ENCODE measurements around the gene TBC1D9.

The TBC1D9 gene

DNA sequence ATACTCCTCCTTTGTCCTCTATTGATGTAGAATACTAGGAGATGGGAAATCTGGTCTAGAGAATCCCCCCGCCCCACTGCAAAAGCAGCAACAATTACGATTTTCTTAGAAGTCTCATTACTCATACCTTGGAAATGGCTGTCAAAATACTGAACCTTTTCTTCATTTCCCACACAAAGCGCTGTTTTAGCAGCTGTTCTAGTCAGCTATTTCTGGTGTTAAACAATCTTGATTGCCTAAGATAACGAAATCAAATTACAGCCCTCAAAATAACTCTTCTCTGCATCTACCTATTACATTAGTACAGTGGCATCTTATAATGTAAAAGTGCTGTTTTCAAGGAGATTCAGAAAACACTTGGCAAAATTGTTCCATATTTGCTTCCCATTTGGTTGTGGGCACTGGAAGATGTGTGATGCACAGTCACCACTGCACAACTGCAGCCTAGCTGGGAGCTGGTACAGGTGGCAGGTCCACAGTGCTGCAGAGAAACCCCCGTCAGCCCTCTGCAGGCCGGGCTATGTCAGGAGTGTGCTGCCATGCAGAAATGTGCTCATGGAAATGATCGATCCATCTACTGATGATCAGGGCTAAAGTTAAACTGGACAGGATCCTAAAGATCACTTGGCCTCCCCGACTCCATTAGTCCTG is 50.4 kb downstream of the TBC1D9 start:
- Histone ChIP-seq H3K9me3 (no peaks in the 10 kb centered on the region; the same call in 1 of the 2 replicates), H3K4me1 (no peaks in the 10 kb centered on the region; the same call in 1 of the 2 replicates), H3K4me3 (no peak overlapping the region), H3K27me3 (ENCODE audit: low read depth) (no peaks in the 10 kb centered on the region), H3K36me3 (replicated peaks) (peaks cover 6% of the 10 kb centered on the region)
- DNase-seq (ENCODE audit: low spot score in 2 of 2), result no peak
- in situ Hi-C loops (cut with MboI; ENCODE audit: low sequenced_read_pairs), result no loop called here

DNA sequence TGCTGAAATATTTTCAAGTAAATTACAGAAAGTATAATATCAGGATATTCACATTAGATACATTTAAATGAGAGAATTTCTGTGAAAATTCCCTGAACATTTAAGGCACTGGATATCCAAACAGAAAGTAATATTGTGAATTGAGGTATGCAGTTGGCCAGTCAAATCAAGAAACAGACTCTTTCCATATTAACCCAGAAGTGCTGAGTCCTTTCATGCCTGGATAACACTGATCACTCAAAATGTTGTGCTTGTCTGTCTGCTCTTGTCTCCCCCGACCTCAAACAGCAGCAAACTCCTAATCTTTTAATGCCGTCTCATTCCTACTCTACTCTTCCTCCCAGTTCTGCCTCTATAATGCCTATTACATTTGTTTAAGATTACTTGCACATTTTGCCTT is 51.2 kb downstream of the TBC1D9 start:
- Histone ChIP-seq H3K36me3 (replicated peaks) (peaks cover 7% of the 10 kb centered on the region), H3K4me1 (no peaks in the 10 kb centered on the region; the same call in 1 of the 2 replicates), H3K9me3 (no peaks in the 10 kb centered on the region; the same call in 1 of the 2 replicates), H3K27me3 (ENCODE audit: low read depth) (no peaks in the 10 kb centered on the region), H3K4me3 (no peak overlapping the region)
- DNase-seq (ENCODE audit: low spot score in 2 of 2), result no peak
- in situ Hi-C loops (cut with MboI; ENCODE audit: low sequenced_read_pairs), result no loop called here

DNA sequence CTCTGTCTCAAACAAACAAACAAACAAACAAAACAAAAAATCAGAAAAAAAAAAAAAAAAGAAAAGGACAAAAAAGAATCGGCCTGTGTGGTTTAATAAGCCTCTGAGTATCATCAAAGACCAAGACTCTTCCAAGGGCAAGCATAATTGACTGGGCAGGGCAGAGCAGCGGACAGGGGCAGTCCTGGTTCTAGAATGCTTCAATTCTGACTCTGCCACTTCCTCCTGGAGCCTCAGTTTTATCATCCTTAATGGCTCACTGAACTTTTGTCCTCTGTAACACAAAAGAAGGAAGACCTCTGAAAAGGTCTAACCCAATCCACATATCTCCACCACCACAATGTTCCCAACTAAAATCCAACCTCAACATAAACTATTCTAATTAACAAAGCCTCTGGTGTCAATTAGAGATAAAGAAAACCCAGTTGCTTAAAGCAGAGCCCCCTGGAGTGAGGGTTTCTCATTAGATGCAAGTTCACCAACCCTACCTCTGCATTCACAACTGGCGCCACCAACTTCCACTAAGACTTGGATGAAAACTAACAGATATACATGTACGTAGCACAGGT is 51.7 kb downstream of the TBC1D9 start:
- Histone ChIP-seq H3K36me3 (replicated peaks) (peaks cover 7% of the 10 kb centered on the region), H3K4me1 (no peaks in the 10 kb centered on the region; the same call in 1 of the 2 replicates), H3K9me3 (no peaks in the 10 kb centered on the region; the same call in 1 of the 2 replicates), H3K27me3 (ENCODE audit: low read depth) (no peaks in the 10 kb centered on the region), H3K4me3 (no peak overlapping the region)
- no peak for DNase-seq (ENCODE audit: low spot score in 2 of 2)
- in situ Hi-C loops (cut with MboI; ENCODE audit: low sequenced_read_pairs), result no loop called here

DNA sequence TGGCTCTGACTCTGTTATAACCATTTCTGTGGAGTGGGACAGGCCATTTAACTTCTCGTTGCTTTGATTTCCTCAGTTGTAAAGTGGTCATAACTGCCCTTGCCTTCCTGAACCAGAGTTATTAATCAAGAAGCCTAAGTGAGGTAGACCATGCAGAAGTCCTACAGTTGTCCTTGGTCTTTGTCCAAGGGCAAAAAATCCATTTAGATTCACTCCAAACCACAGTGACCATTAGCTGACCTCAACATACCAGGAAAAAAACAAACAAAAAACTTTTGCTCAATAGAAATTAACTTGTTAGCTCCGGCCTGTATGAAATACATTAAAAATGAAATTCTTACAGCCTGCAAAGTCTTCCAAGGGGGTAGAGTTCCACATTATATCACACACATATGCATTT is 52.7 kb downstream of the TBC1D9 start:
- in situ Hi-C loops (cut with MboI; ENCODE audit: low sequenced_read_pairs), result no loop called here
- DNase-seq (ENCODE audit: low spot score in 2 of 2), result no peak
- Histone ChIP-seq H3K27me3 (ENCODE audit: low read depth) (no peaks in the 10 kb centered on the region), H3K4me3 (no peak overlapping the region), H3K36me3 (replicated peaks) (peaks cover 7% of the 10 kb centered on the region), H3K9me3 (no peaks in the 10 kb centered on the region), H3K4me1 (peaks cover 5% of the 10 kb centered on the region)

DNA sequence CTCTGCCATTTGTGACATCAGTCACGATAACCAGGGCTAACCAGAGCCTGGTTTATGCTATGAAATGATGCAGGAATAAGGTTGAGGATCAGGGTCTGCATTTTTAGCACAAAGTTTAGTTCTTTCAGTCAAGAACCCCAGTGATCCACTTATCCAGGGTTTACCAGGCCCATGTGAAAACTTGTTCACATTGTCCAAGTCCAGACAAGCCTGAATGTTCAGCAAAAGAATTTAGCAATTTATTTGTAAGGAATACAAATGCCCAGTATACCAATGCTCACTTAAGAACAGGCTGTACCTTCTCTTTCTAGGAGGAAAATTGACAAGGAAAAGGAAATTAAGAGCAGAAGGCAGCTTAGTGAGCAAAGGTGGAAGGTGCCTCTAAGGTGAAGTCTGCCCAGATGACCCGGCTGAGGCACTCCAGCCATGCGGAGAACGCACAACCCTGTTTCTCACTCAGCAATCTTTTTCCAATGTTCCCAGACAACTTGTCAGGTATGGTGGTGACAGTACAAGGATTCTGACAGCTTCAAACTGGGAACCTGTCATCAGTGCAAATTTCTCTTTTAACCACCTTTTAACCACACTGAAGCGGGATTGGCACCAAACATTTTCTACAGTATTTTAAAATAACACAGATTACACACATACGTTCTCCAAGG is 54.0 kb downstream of the TBC1D9 start:
- Histone ChIP-seq H3K4me1 (peaks cover 9% of the 10 kb centered on the region), H3K9me3 (no peaks in the 10 kb centered on the region), H3K36me3 (replicated peaks) (peaks cover 7% of the 10 kb centered on the region), H3K27me3 (ENCODE audit: low read depth) (no peaks in the 10 kb centered on the region), H3K4me3 (no peak overlapping the region)
- DNase-seq (ENCODE audit: low spot score in 2 of 2), result no peak
- in situ Hi-C loops (cut with MboI; ENCODE audit: low sequenced_read_pairs), result no loop called here

DNA sequence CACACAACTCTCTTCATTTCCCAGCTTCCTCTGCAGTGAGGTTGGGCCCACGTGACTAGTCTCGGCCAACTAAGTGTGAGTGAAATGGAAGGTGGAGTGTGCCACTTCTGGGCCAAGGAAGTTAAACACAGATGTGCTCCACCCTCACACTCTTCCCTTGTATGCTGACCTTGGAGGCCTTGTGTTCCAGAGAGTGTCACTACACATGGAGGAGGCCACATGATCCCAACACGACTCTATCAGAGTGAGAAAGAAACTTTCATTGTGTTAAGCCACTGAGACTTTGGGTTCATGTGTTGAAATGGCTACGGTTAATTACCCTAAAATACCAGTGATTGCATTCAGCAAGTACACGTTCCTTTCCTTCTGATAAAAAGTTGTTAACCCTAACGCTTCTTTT is 55.1 kb downstream of the TBC1D9 start:
- no peak for DNase-seq (ENCODE audit: low spot score in 2 of 2)
- Histone ChIP-seq H3K4me3 (no peak overlapping the region), H3K27me3 (ENCODE audit: low read depth) (no peaks in the 10 kb centered on the region), H3K36me3 (replicated peaks) (peaks cover 7% of the 10 kb centered on the region), H3K9me3 (no peaks in the 10 kb centered on the region), H3K4me1 (peaks cover 9% of the 10 kb centered on the region)
- in situ Hi-C loops (cut with MboI; ENCODE audit: low sequenced_read_pairs), result no loop called here

DNA sequence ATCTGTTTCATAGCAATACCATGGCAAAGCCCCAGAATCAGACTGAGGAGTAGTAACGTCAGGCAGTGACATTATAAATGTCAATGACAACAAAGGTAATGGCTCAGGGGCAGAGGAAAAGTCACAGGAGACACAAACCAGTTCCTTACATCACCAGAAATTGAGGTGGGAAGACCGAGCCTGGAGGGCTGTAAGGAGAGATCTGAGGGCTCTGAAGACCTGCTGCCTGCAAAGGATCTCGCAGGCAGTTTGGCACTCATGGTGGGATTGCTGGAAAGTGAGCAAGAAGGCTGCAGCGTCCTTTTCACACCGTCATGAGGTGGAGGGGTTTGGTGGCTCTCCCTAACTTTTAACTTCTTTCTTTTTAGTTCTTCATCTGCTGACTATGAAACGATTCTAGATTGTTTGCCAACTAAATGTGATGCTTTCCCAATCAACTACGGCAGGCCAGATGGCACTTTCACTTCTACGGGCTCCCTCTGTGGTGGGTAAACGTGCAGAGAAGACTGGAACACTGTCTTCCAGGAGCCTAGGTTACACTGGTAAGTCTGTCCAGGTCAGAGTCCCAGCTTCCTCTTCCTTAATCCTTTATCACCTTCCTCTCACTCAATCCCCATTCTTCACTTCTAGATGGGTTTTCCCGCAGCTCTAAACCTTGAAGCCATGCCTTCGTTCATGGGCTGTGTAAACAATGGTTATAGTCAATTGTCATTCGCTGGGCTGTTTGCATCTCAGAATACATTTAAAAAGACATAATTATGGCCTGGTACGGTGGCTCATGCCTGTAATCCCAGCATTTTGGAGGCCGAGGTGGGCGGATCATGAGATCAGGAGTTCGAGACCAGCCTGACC is 58.2 kb downstream of the TBC1D9 start:
- H3K4me1 ChIP-seq, result peaks cover 9% of the 10 kb centered on the region
- DNase-seq (ENCODE audit: low spot score in 2 of 2), result peak; percentile 61 to 81
- H3K27me3 ChIP-seq (ENCODE audit: low read depth), result no peaks in the 10 kb centered on the region
- H3K9me3 ChIP-seq, result no peaks in the 10 kb centered on the region
- no peak overlapping the region for H3K4me3 ChIP-seq
- in situ Hi-C loops (cut with MboI; ENCODE audit: low sequenced_read_pairs), result no loop called here
- peaks cover 7% of the 10 kb centered on the region for H3K36me3 ChIP-seq (replicated peaks)

DNA sequence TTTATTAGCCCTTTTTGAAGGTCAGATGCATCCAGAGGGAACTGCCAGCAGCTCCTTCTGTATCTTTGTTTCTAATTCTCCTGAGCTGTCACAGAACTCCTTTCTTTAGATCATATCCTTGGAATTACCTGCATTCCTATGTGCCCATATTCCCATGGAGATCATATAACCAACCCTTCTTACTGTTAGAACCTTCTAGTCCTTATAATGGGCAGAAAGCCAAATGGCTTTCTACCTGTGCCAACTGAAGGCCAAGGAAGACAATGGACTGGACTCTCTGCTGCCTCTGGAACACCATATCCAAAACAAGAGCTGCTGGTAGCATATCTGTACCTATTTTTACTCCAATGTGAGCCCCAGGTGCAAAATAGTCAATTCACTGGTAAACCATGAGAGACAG is 60.7 kb downstream of the TBC1D9 start:
- no peak for DNase-seq (ENCODE audit: low spot score in 2 of 2)
- Histone ChIP-seq H3K4me3 (no peak overlapping the region), H3K36me3 (replicated peaks) (no peaks in the 10 kb centered on the region; the same call in 1 of the 2 replicates), H3K4me1 (peaks cover 28% of the 10 kb centered on the region), H3K27me3 (ENCODE audit: low read depth) (no peaks in the 10 kb centered on the region), H3K9me3 (no peaks in the 10 kb centered on the region)
- in situ Hi-C loops (cut with MboI; ENCODE audit: low sequenced_read_pairs), result no loop called here

DNA sequence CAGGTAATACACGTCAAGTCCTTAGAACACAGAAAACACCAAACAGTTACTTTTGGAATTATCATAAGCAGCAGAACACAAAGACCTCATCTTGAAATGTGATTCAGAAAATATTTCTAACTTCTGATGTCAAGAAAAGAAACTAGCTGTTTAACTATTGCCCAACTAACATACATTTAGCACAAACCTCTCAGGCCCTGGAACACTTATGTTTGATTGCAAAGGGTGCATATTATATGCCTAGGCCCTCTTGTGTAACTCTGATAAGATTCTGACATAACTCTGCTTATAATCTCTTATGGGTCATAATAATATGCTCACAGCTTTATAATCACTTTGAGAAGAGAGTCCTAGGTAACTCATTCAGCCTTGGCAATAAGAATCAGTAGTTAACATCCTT is 62.6 kb downstream of the TBC1D9 start:
- in situ Hi-C loops (cut with MboI; ENCODE audit: low sequenced_read_pairs), result no loop called here
- no peak for DNase-seq (ENCODE audit: low spot score in 2 of 2)
- no peak overlapping the region for H3K4me3 ChIP-seq
- H3K4me1 ChIP-seq, result peaks cover 39% of the 10 kb centered on the region
- H3K27me3 ChIP-seq (ENCODE audit: low read depth), result no peaks in the 10 kb centered on the region
- H3K36me3 ChIP-seq (replicated peaks), result no peaks in the 10 kb centered on the region; the same call in 1 of the 2 replicates
- no peaks in the 10 kb centered on the region for H3K9me3 ChIP-seq

DNA sequence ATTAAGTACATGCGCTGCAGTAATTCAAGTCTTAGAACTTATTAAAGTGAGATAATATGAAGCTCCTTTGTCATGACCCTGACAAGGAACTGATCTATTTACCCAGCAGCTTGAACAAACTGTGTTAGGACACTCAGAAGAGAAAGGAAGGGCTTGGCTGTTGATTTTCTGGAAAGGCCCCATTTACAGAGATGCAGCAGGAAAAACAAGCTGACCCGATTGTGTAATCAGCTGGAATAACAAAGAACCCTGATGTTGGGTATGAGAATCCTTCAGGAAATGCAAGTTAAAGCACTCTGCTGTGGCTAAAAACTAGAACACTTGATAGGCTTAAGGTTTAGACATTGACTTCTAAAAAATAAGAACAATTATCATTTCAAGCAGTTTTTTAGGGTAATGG is 64.8 kb downstream of the TBC1D9 start:
- peaks cover 2% of the 10 kb centered on the region; the same call in 1 of the 2 replicates for H3K36me3 ChIP-seq (replicated peaks)
- no peaks in the 10 kb centered on the region for H3K27me3 ChIP-seq (ENCODE audit: low read depth)
- H3K9me3 ChIP-seq, result no peaks in the 10 kb centered on the region
- peak in 1 of 2 experiments; percentile 24 for DNase-seq (ENCODE audit: low spot score in 2 of 2)
- H3K4me3 ChIP-seq, result no peak overlapping the region
- H3K4me1 ChIP-seq, result peaks cover 40% of the 10 kb centered on the region
- in situ Hi-C loops (cut with MboI; ENCODE audit: low sequenced_read_pairs), result no loop called here

DNA sequence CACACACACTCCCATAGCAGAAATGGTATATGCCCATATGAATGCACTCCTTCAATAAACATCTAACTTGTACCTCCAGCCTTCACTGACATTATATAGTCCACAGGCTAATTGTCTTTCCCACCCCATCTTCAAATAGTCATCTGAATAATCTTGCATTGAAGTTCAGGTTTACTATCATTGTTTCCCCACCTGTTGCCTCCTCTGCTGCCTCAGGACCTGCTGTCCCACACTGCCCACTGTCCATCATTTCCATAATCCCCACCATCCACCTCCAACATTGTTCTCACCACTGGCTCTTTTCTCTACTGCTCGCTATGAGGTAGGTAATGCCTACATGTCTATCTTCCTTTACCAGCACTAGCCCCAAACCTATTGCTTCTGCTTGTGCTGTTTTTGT is 66.1 kb downstream of the TBC1D9 start:
- in situ Hi-C loops (cut with MboI; ENCODE audit: low sequenced_read_pairs), result no loop called here
- H3K27me3 ChIP-seq (ENCODE audit: low read depth), result no peaks in the 10 kb centered on the region

DNA sequence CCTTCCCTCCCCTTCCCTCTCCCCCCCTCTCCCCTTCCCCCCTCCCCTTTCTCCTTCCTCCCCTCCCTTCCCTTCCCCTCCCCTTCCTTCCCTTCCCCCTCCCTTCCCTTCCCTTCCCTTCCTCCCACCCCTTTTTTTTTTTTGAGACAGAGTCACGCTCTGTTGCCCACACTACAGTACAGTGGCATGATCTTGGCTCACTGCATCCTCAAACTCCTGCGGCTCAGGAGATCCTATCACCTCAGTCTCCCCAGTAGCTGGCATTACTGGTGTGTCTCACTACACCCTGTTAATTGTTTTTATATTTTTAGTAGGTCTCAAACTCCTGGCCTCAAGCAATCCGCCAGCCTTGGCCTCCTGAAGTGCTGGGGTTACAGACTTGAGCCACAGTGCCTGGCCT is 66.6 kb downstream of the TBC1D9 start:
- Histone ChIP-seq H3K4me3 (no peak overlapping the region), H3K36me3 (replicated peaks) (peaks cover 7% of the 10 kb centered on the region; the same call in 1 of the 2 replicates), H3K9me3 (no peaks in the 10 kb centered on the region), H3K27me3 (ENCODE audit: low read depth) (no peaks in the 10 kb centered on the region), H3K4me1 (peaks cover 48% of the 10 kb centered on the region)
- DNase-seq (ENCODE audit: low spot score in 2 of 2), result no peak
- in situ Hi-C loops (cut with MboI; ENCODE audit: low sequenced_read_pairs), result no loop called here

More for the DNA sequence above, 66.1 kb downstream of the TBC1D9 start:
- Histone ChIP-seq H3K9me3 (no peaks in the 10 kb centered on the region), H3K4me3 (no peak overlapping the region), H3K36me3 (replicated peaks) (peaks cover 7% of the 10 kb centered on the region; the same call in 1 of the 2 replicates), H3K4me1 (peaks cover 44% of the 10 kb centered on the region)
- DNase-seq (ENCODE audit: low spot score in 2 of 2), result no peak

DNA sequence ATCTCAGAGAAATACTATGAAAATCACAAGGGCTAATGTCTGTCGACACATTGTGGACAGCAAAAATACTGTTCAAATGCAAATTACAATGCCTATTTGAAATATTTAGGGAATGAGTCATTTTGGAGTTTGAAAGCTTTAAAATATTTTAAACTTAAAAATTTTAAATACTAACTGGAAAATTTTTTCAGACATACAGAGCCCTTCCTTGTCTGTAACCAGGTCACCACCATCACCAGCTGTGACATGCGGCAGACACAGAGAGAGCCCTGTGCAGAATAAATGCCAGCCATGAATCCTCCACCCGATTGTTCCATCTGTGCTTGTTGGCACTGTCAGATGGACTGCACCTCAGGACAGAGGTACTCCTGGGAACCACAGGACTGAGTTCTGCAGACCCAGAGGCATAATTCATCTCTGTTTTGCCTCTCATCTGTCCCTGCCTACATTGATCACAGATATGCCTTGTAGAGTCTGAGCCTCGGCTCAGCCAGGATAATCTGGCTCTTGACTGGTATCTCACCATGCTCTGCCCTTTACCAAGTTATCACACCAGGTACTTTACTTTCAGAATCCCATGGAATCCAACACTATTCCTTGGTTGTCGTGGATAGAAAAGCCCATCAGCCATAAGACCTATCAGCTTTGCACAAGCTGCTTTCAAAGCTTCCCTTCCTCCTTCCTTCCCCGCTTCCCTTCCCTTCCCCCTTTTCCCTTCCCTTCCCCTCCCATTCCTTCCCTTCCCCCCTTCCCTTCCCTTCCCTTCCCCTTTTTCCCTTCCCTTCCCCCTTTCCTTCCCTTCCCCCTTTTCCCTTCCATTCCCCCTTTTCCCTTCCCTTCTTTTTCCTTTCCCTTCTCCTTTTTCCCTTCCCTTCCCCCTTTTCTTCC is 67.2 kb downstream of the TBC1D9 start:
- Histone ChIP-seq H3K4me1 (peaks cover 54% of the 10 kb centered on the region), H3K9me3 (no peaks in the 10 kb centered on the region), H3K36me3 (replicated peaks) (peaks cover 7% of the 10 kb centered on the region; the same call in 1 of the 2 replicates), H3K4me3 (no peak overlapping the region), H3K27me3 (ENCODE audit: low read depth) (no peaks in the 10 kb centered on the region)
- peak in 1 of 2 experiments; percentile 52 for DNase-seq (ENCODE audit: low spot score in 2 of 2)
- in situ Hi-C loops (cut with MboI; ENCODE audit: low sequenced_read_pairs), result no loop called here
